GM18502 (cell line): ENCODE results near the gene EPHX1.
"Not testable (repeated sequence)": the region's sequence is repeated elsewhere in the genome, so short reads cannot be mapped to it uniquely, and the experiment has no call there.

Source experiments
- ATAC-seq: cut with Tn5 transposase; IDR thresholded peaks from one replicate; pipeline ENCODE4 v1.9.1; 2021; ENCODE audit warnings: mild to moderate bottlenecking; ENCODE audit not compliant: unreplicated experiment, poor library complexity

Gene EPHX1

GRCh38 chr1:225815526-225816178 lies 5.7 kb downstream of the EPHX1 start:
- no peak for ATAC-seq

GRCh38 chr1:225816643-225817538 lies 7.0 kb downstream of the EPHX1 start:
- no peak for ATAC-seq

GRCh38 chr1:225817611-225818061 lies 7.7 kb downstream of the EPHX1 start:
- ATAC-seq = no peak

GRCh38 chr1:225818229-225818628 lies 8.3 kb downstream of the EPHX1 start:
- no peak for ATAC-seq

GRCh38 chr1:225819346-225820192 lies 9.6 kb downstream of the EPHX1 start:
- ATAC-seq = no peak

GRCh38 chr1:225820522-225821120 lies 10.7 kb downstream of the EPHX1 start:
- ATAC-seq = no peak

- ATAC-seq = no peak
Observed at GRCh38 chr1:225822655-225823403, 12.9 kb downstream of the EPHX1 start.

- no peak for ATAC-seq
Observed at GRCh38 chr1:225823811-225824261, 13.9 kb downstream of the EPHX1 start.

GRCh38 chr1:225824533-225824941 lies 14.6 kb downstream of the EPHX1 start:
- no peak for ATAC-seq

- ATAC-seq = no peak
Observed at GRCh38 chr1:225825078-225825477, 15.2 kb downstream of the EPHX1 start.

- no peak for ATAC-seq
Observed at GRCh38 chr1:225825607-225826007, 15.7 kb downstream of the EPHX1 start.

GRCh38 chr1:225827076-225827475 lies 17.2 kb downstream of the EPHX1 start:
- no peak for ATAC-seq

- no peak for ATAC-seq
Observed at GRCh38 chr1:225828706-225829345, 18.9 kb downstream of the EPHX1 start.

- ATAC-seq = no peak
Observed at GRCh38 chr1:225830841-225831240, 20.9 kb downstream of the EPHX1 start.

- no peak for ATAC-seq
Observed at GRCh38 chr1:225834417-225835329, 24.7 kb downstream of the EPHX1 start.

- no peak for ATAC-seq
Observed at GRCh38 chr1:225835856-225836255, 25.9 kb downstream of the EPHX1 start.

- not testable (repeated sequence) for ATAC-seq
Observed at GRCh38 chr1:225836296-225836695, 26.4 kb downstream of the EPHX1 start.

- ATAC-seq = no peak
Observed at GRCh38 chr1:225838793-225839192, 28.9 kb downstream of the EPHX1 start.
